MCF 10A (cell line): ENCODE measurements around the gene CADPS. TPM values are rescaled to one million over a fixed set of nuclear protein-coding genes. Genes with fewer than 3 reads are reported as not detected.
A peak's percentile ranks its signal among the peaks of the same experiment; 100 is the strongest.

Source experiments
- BruUV-seq: library from RNA; stranded (reverse); fragments of 400-500 nt; replicated peaks from 2 replicates; lab custom pipeline; 2021; lab: Mats Ljungman, UMichigan
- CTCF ChIA-PET: fragments of 300-600 bp; sonication (Branson Sonifier 250); formaldehyde crosslinking; extraction: SDS; loops from one replicate; lab custom pipeline; 2021; ENCODE audit warnings: antibody characterized with exemption, inconsistent platforms; lab: Yijun Ruan, JAX
- POLR2A ChIA-PET: fragments of 300-600, 350-650 bp; sonication (Branson Sonifier 250); formaldehyde crosslinking; extraction: SDS; loops from one replicate; lab custom pipeline; 2020; ENCODE audit warnings: antibody characterized with exemption, inconsistent platforms; lab: Yijun Ruan, JAX
- DNase-seq: peaks from one replicate; pipeline ENCODE4 v3.0.0-alpha.2; 2018; ENCODE audit not compliant: unreplicated experiment
- H3K27ac Mint-ChIP-seq: one replicate; pipeline ENCODE4 v1.8.0; 2022; ENCODE audit warnings: mild to moderate bottlenecking, low read depth, mixed read lengths; ENCODE audit not compliant: unreplicated experiment
- H3K27me3 Mint-ChIP-seq: one replicate; pipeline ENCODE4 v1.8.0; 2022; ENCODE audit warnings: mixed read lengths; ENCODE audit not compliant: insufficient read depth, unreplicated experiment
- H3K36me3 Mint-ChIP-seq: one replicate; pipeline ENCODE4 v1.8.0; 2022; ENCODE audit warnings: mild to moderate bottlenecking, moderate library complexity, mixed read lengths; ENCODE audit not compliant: insufficient read depth, unreplicated experiment
- H3K4me1 Mint-ChIP-seq: one replicate; pipeline ENCODE4 v1.8.0; 2022; ENCODE audit warnings: mixed read lengths; ENCODE audit not compliant: insufficient read depth, unreplicated experiment
- H3K4me3 Mint-ChIP-seq: one replicate; pipeline ENCODE4 v1.8.0; 2022; ENCODE audit warnings: mild to moderate bottlenecking, moderate library complexity, mixed read lengths; ENCODE audit not compliant: unreplicated experiment
- H3K9me3 Mint-ChIP-seq: one replicate; pipeline ENCODE4 v1.8.0; 2022; ENCODE audit warnings: mixed read lengths; ENCODE audit not compliant: unreplicated experiment
- intact Hi-C: fragments of 100-400 bp; cut with micrococcal nuclease; formaldehyde crosslinking; loops from 2 replicates; pipeline ENCODE4 v1.14.1; 2022
- total RNA-seq: library from RNA; stranded (reverse); gene quantifications from 2 replicates; pipeline ENCODE4 v1.2.3, GENCODE V29; 2022
- TF ChIP-seq, protein P1 (sequence below): fragments of 200-600 bp; IDR thresholded peaks from one replicate; pipeline ENCODE4 v1.8.0; 2022; ENCODE audit warnings: antibody characterized with exemption, mild to moderate bottlenecking; ENCODE audit not compliant: unreplicated experiment

CADPS gene
- total RNA-seq, 1 experiment from 2014 or later, result not detected

DNA sequence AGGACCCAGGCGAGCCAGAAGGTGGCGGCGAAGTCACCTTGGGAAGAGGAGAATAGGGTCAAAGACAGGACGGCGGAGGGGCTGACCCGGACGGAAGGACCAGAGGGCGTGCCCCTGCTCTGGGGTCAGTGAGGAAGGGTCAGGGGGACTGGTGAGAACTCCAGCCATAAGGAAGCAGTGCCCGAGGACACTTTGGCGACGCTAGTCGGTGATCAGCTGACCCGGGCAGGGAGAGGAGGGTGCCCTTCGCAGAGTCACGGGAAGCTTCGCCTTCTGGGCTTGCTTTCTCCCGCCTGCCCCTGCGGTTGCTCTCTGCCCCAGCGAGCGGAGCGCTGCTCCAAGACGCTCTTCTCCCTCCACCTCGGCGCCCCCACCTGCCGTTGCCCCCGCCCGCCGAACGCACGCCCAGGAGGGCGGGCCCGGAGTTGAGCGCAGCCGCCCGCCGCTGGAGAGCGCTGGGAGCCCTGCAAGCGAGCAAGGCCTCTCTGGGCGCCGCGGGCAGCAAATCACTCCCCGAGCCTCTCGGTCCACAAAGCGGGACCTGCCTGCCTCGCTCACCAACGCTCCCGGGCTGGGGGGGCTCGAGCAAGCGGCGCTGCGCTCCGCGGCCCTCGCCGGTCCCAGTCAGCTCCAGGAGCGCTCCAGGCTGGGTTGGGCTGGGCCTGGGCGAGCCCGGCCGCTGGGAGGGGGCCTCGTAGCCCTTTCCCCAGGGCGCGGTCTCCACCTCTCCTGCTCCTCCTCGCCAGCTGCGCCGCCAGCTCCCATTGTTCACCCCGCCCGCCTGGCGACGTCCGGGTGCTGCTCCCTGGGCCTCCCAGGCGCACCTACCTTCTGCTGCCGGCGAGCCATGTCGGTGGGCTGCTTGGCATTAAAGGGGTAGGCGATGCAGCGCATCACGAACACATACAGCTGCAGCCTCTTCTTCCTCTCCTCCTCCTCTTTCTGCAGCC, 1.2 kb downstream of the CADPS start:
- no peaks in the 10 kb centered on the region for H3K36me3 Mint-ChIP-seq
- no peak for DNase-seq
- TF ChIP-seq, protein P1, sequence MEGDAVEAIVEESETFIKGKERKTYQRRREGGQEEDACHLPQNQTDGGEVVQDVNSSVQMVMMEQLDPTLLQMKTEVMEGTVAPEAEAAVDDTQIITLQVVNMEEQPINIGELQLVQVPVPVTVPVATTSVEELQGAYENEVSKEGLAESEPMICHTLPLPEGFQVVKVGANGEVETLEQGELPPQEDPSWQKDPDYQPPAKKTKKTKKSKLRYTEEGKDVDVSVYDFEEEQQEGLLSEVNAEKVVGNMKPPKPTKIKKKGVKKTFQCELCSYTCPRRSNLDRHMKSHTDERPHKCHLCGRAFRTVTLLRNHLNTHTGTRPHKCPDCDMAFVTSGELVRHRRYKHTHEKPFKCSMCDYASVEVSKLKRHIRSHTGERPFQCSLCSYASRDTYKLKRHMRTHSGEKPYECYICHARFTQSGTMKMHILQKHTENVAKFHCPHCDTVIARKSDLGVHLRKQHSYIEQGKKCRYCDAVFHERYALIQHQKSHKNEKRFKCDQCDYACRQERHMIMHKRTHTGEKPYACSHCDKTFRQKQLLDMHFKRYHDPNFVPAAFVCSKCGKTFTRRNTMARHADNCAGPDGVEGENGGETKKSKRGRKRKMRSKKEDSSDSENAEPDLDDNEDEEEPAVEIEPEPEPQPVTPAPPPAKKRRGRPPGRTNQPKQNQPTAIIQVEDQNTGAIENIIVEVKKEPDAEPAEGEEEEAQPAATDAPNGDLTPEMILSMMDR, result peak; percentile 9
- CTCF ChIA-PET, result interaction anchor here (0.6 to 1.2 kb wide), 7 partner anchors 42 to 354 kb away, joined by 3 to 5 read pairs (median 3); no protein-coding TSS in a partner anchor
- H3K4me1 Mint-ChIP-seq, result peaks cover 8% of the 10 kb centered on the region
- H3K27ac Mint-ChIP-seq, result no peak overlapping the region
- intact Hi-C loops, result no loop called here
- POLR2A ChIA-PET, result interaction anchor here (1.0 kb wide), 1 partner anchor 10 kb away, joined by 3 read pairs; no protein-coding TSS in a partner anchor
- H3K27me3 Mint-ChIP-seq, result peaks cover 48% of the 10 kb centered on the region
- H3K9me3 Mint-ChIP-seq, result no peaks in the 10 kb centered on the region
- BruUV-seq, result no TSS peak
- H3K4me3 Mint-ChIP-seq, result no peak overlapping the region

DNA sequence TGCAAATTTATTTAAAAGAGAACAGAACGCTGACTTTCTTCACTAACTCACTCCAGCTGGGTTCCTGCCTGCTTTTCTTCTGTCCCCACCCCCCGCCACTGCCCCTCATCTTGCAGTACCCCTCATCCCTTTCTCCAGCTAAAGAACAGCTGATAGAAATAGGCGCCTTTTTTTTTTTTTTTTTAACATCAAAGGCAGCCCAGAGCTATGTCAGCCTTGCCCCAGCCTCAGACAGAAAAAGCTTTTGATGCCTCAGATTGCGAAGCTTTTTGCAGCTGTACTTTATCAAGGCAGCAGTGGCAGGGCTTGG, 1.8 kb downstream of the CADPS start:
- H3K4me3 Mint-ChIP-seq, result no peak overlapping the region
- peaks cover 8% of the 10 kb centered on the region for H3K4me1 Mint-ChIP-seq
- intact Hi-C loops, result no loop called here
- BruUV-seq, result no TSS peak
- no peaks in the 10 kb centered on the region for H3K9me3 Mint-ChIP-seq
- POLR2A ChIA-PET, result interaction anchor here (1.0 kb wide), 1 partner anchor 9 kb away, joined by 3 read pairs; no protein-coding TSS in a partner anchor
- no peak for DNase-seq
- H3K27me3 Mint-ChIP-seq, result peaks cover 41% of the 10 kb centered on the region
- CTCF ChIA-PET, result interaction anchor here (0.6 to 1.2 kb wide), 4 partner anchors 120 to 336 kb away, joined by 3 read pairs; no protein-coding TSS in a partner anchor
- no peaks in the 10 kb centered on the region for H3K36me3 Mint-ChIP-seq
- H3K27ac Mint-ChIP-seq, result no peak overlapping the region
- TF ChIP-seq, protein P1, result no peak

DNA sequence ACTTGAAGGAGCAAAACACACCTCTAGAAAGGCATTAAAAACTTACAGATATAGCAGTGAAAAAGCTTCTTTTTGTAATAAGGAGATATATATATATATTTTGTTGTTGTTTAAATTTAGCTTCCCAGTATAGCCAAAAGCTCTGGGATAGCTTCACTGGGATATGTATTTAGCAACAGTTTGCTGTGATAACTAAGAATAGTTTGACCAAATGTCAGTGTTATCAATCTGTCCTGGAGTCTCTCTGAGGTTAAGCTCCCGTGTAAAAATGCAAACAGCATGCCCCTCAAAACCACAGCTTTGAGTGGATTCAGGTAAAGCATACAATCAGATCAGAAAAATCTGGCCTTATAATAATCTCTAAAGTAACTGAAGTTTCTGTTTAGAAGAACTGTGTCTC, 2.9 kb downstream of the CADPS start:
- H3K4me3 Mint-ChIP-seq, result no peak overlapping the region
- POLR2A ChIA-PET, result no interaction called here

DNA sequence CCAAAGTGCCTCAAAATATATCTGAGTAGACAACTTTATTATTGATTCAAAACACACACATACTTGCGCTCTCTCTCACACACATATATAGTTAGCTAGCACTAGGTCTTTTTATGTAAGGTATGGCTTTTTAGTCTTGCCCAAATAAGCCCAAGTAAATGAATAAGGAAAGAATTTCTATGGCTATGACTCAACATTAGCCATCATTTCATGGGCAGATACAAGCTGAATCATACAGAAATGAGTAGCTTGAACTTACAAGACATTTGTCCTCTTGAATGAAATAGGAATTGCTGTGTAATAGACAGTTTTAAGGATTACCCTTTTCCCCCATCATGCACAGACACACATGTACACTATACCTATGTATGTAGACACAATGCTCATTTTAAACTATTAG, 4.9 kb downstream of the CADPS start:
- H3K27ac Mint-ChIP-seq, result no peak overlapping the region
- H3K9me3 Mint-ChIP-seq, result no peaks in the 10 kb centered on the region
- H3K4me3 Mint-ChIP-seq, result no peak overlapping the region
- POLR2A ChIA-PET, result no interaction called here
- intact Hi-C loops, result no loop called here
- no peaks in the 10 kb centered on the region for H3K36me3 Mint-ChIP-seq
- CTCF ChIA-PET, result interaction anchor here (0.6 to 1.9 kb wide), 6 partner anchors 54 to 358 kb away, joined by 3 to 5 read pairs (median 3); no protein-coding TSS in a partner anchor
- no TSS peak for BruUV-seq
- H3K4me1 Mint-ChIP-seq, result peaks cover 8% of the 10 kb centered on the region
- peaks cover 27% of the 10 kb centered on the region for H3K27me3 Mint-ChIP-seq
- DNase-seq, result peak; percentile 30
- TF ChIP-seq, protein P1, result no peak

More for the DNA sequence above, 2.9 kb downstream of the CADPS start:
- CTCF ChIA-PET, result interaction anchor here (0.7 kb wide), 1 partner anchor 360 kb away, joined by 4 read pairs; no protein-coding TSS in a partner anchor
- Mint-ChIP-seq H3K36me3 (no peaks in the 10 kb centered on the region), H3K27ac (no peak overlapping the region), H3K4me1 (peaks cover 8% of the 10 kb centered on the region), H3K27me3 (peaks cover 38% of the 10 kb centered on the region), H3K9me3 (no peaks in the 10 kb centered on the region)
- TF ChIP-seq, protein P1, result no peak
- BruUV-seq, result no TSS peak
- no peak for DNase-seq
- intact Hi-C loops, result no loop called here
